Vagina (tissue), 2 donors: ENCODE measurements around the gene RPL27. TPM values are rescaled to one million over a fixed set of nuclear protein-coding genes. Genes with fewer than 3 reads are reported as not detected.

Experiments used
- DNase-seq, 2 donors: peaks; one replicate each; pipeline ENCODE4 v3.0.0-alpha.2; 2017; ENCODE audit errors: extremely low spot score in 2 of 2
- H3K27ac ChIP-seq: fragments of 200-600 bp; sonication (generic); one replicate; pipeline ENCODE4 v1.5.1; 2019
- H3K27me3 ChIP-seq: fragments of 200-600 bp; sonication (generic); one replicate; pipeline ENCODE4 v1.5.1; 2019
- H3K36me3 ChIP-seq, 2 donors: fragments of 200-600 bp; sonication (generic); one replicate each; pipeline ENCODE4 v1.5.1; 2017 to 2019
- H3K4me1 ChIP-seq: fragments of 200-600 bp; sonication (generic); one replicate; pipeline ENCODE4 v1.5.1; 2019
- H3K4me3 ChIP-seq, 2 donors: fragments of 200-600 bp; sonication (generic); 1 replicate in 1 of 2; 2 replicates in 1 of 2; pipeline ENCODE4 v1.5.1; 2016 to 2019
- H3K9me3 ChIP-seq: fragments of 200-600 bp; sonication (generic); one replicate; pipeline ENCODE4 v1.5.1; 2019
- POLR2A ChIP-seq, 2 donors: fragments of 450-650 bp; IDR thresholded peaks; one replicate each; pipeline ENCODE4 v1.6.1; 2017; ENCODE audit warnings: antibody characterized with exemption in 2 of 2, mild to moderate bottlenecking in 2 of 2, moderate library complexity in 2 of 2
- POLR2AphosphoS5 ChIP-seq, 2 donors: sonication (generic); formaldehyde crosslinking; IDR thresholded peaks; one replicate each; pipeline ENCODE4 v1.9.0; 2017; ENCODE audit warnings: antibody characterized with exemption in 2 of 2, mild to moderate bottlenecking in 2 of 2, low read depth in 1 of 2; ENCODE audit not compliant: insufficient read depth in 1 of 2
- intact Hi-C: fragments of 100-400 bp; cut with DNase I; formaldehyde crosslinking; loops from one replicate; pipeline ENCODE4 v1.15.1; 2023
- total RNA-seq: library from RNA; depleted of rRNA; stranded (reverse); fragments of >200 nt; gene quantifications from one replicate; pipeline ENCODE4 v1.2.3, GENCODE V29; 2016
- TF ChIP-seq, protein P1 (sequence below), 3 experiments: fragments of 450-650 bp in 2 of 3; fragments of 200-600 bp in 1 of 3; sonication (generic) in 1 of 3; IDR thresholded peaks; one replicate each; pipeline ENCODE4 v1.5.1; 2017 to 2019; ENCODE audit warnings: antibody characterized with exemption in 3 of 3, mild to moderate bottlenecking in 2 of 3, moderate library complexity in 2 of 3

The RPL27 gene
- total RNA-seq, 1 donor from 2014 or later, result 1,982 TPM

DNA sequence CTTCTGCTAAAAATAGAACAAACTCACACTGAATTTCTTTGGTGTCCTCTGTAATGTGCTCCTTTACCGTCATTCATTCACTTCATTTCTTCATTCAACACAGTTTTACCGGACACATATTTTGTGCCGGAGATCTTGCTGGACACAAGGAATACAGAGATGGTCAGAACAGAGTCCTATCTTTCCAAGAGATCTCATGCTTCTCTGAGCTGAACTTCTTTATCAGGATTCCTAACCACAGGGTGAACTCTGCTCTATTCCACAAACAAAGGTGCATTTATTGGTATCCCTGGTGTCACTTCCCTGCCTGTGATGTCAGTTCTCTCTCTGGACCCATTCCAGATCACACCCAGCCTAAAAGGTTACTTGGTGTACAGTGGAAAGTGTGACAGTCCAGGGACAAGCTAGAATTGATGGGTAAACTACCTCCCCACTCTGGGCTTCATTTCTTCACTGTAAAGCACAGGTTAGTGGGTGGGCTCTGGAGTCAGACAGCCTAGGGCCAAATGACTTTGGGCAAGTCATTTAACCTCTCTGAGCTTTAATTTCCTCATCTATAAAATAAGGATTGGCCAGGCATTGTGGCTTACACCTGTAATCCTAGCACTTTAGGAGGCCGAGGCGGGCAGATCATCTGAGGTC, 12.6 kb downstream of the RPL27 start:
- peaks cover 0 to 16% of the 10 kb centered on the region in 2 donors for H3K36me3 ChIP-seq
- H3K4me1 ChIP-seq, result peaks cover 82% of the 10 kb centered on the region
- H3K4me3 ChIP-seq, result no peak overlapping the region
- no peaks in the 10 kb centered on the region for H3K27me3 ChIP-seq
- no peak for DNase-seq
- intact Hi-C loops, result no loop called here
- no peaks in the 10 kb centered on the region for H3K9me3 ChIP-seq
- H3K27ac ChIP-seq, result no peak overlapping the region
- TF ChIP-seq POLR2AphosphoS5 (IDR thresholded peaks at IDR 0.05; ENCODE audit: insufficient read depth in 1 of 2, low read depth in 1 of 2), result no peak

- no peak for DNase-seq
- intact Hi-C loops, result no loop called here
- Histone ChIP-seq H3K36me3 (peaks cover 0 to 26% of the 10 kb centered on the region in 2 donors), H3K27ac (peak overlapping the region; percentile 25), H3K27me3 (no peaks in the 10 kb centered on the region), H3K4me1 (peaks cover 81% of the 10 kb centered on the region), H3K9me3 (no peaks in the 10 kb centered on the region), H3K4me3 (no peak overlapping the region)
- TF ChIP-seq POLR2AphosphoS5 (IDR thresholded peaks at IDR 0.05; ENCODE audit: insufficient read depth in 1 of 2, low read depth in 1 of 2) (no peak), POLR2A (IDR thresholded peaks at IDR 0.05) (no peak)
- TF ChIP-seq, protein P1, sequence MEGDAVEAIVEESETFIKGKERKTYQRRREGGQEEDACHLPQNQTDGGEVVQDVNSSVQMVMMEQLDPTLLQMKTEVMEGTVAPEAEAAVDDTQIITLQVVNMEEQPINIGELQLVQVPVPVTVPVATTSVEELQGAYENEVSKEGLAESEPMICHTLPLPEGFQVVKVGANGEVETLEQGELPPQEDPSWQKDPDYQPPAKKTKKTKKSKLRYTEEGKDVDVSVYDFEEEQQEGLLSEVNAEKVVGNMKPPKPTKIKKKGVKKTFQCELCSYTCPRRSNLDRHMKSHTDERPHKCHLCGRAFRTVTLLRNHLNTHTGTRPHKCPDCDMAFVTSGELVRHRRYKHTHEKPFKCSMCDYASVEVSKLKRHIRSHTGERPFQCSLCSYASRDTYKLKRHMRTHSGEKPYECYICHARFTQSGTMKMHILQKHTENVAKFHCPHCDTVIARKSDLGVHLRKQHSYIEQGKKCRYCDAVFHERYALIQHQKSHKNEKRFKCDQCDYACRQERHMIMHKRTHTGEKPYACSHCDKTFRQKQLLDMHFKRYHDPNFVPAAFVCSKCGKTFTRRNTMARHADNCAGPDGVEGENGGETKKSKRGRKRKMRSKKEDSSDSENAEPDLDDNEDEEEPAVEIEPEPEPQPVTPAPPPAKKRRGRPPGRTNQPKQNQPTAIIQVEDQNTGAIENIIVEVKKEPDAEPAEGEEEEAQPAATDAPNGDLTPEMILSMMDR (IDR thresholded peaks at IDR 0.05), result no peak
These were observed 13.7 kb downstream of the RPL27 start for GRCh38 chr17:43011728-43012472.

DNA sequence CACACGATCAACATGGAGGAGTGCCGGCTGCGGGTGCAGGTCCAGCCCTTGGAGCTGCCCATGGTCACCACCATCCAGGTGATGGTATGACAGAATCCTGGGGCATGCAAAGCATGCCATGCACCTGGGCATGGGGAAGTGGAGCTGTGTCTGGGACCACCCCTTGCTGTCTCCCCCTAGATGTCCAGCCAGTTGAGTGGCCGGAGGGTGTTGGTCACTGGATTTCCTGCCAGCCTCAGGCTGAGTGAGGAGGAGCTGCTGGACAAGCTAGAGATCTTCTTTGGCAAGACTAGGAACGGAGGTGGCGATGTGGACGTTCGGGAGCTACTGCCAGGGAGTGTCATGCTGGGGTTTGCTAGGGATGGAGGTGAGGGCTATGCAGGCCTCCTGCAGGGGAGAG, 15.1 kb downstream of the RPL27 start:
- TF ChIP-seq, protein P1 (IDR thresholded peaks at IDR 0.05), result no peak
- TF ChIP-seq POLR2A (IDR thresholded peaks at IDR 0.05), result no peak
- TF ChIP-seq POLR2AphosphoS5 (IDR thresholded peaks at IDR 0.05; ENCODE audit: insufficient read depth in 1 of 2, low read depth in 1 of 2), result no peak
- Histone ChIP-seq H3K4me3 (no peak overlapping the region), H3K4me1 (peaks cover 74% of the 10 kb centered on the region), H3K27ac (peak overlapping the region; percentile 25), H3K36me3 (peaks cover 0 to 35% of the 10 kb centered on the region in 2 donors), H3K9me3 (no peaks in the 10 kb centered on the region), H3K27me3 (no peaks in the 10 kb centered on the region)
- DNase-seq, result no peak
- intact Hi-C loops, result no loop called here

DNA sequence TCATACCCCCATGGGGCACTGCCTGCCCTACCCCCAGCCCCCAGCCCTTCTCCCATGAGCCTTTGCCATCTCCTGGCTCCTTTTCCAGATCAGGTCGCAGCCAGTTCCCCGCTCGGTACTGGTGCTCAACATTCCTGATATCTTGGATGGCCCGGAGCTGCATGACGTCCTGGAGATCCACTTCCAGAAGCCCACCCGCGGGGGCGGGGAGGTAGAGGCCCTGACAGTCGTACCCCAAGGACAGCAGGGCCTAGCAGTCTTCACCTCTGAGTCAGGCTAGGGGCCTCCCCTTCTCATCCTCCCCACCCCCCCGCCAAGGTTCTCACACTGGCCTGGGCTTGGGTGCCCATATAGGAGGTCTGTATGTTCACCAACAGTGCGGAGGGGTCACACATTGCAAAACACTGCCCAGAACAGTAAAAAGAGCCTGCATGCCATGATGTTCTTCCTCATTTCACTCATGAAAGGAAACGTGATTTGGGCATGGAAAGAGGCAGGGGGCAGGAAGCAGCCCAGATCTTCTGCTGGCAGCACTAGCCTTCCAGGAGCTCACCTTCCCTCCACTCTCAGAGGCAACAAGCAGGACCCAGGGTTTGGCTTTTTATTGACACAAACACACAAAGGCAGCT, 15.9 kb downstream of the RPL27 start:
- DNase-seq, result no peak
- Histone ChIP-seq H3K27ac (peak overlapping the region; percentile 25), H3K36me3 (peaks cover 0 to 37% of the 10 kb centered on the region in 2 donors), H3K9me3 (no peaks in the 10 kb centered on the region), H3K4me3 (no peak overlapping the region), H3K4me1 (peaks cover 74% of the 10 kb centered on the region), H3K27me3 (no peaks in the 10 kb centered on the region)
- intact Hi-C loops, result no loop called here
- TF ChIP-seq POLR2A (IDR thresholded peaks at IDR 0.05) (no peak), POLR2AphosphoS5 (IDR thresholded peaks at IDR 0.05; ENCODE audit: insufficient read depth in 1 of 2, low read depth in 1 of 2) (no peak)
- TF ChIP-seq, protein P1 (IDR thresholded peaks at IDR 0.05), result no peak

- Histone ChIP-seq H3K27me3 (no peaks in the 10 kb centered on the region), H3K36me3 (peaks cover 0 to 37% of the 10 kb centered on the region in 2 donors), H3K9me3 (no peaks in the 10 kb centered on the region), H3K4me1 (peaks cover 76% of the 10 kb centered on the region), H3K27ac (peak overlapping the region; percentile 8), H3K4me3 (no peak overlapping the region)
- TF ChIP-seq, protein P1 (IDR thresholded peaks at IDR 0.05), result no peak
- TF ChIP-seq POLR2AphosphoS5 (IDR thresholded peaks at IDR 0.05; ENCODE audit: insufficient read depth in 1 of 2, low read depth in 1 of 2) (no peak), POLR2A (IDR thresholded peaks at IDR 0.05) (no peak)
- intact Hi-C loops, result no loop called here
- no peak for DNase-seq
These were observed 16.7 kb downstream of the RPL27 start for GRCh38 chr17:43014649-43015542.
